Measurements from ENCODE around the gene ZNF654. TPM values are rescaled to one million over a fixed set of nuclear protein-coding genes. Genes with fewer than 3 reads are reported as not detected.

The ZNF654 gene
- total RNA-seq, 4 donors from 2014 or later, result 12.0 to 25.4 (median 13.3) TPM

DNA sequence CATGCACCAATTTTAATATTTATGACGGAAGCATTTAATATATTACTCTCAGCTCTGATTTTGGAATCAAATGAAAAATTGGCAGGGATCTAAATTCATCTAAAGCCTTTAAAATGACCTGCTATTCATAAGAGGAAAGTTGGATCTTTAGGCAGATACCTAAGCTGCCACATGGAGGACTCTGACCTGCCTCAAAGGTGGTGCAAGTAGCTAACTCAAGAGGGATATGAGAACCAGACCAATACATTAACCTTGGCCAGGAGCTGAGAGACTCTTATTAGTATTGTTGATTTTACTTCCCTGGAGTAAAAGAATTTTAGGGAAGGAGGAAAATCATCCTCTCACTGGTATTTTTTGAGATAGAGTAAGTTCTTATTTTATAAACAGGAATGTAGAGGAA, 17.7 kb downstream of the ZNF654 start:
- Histone ChIP-seq H3K9me3 (no peaks in the 10 kb centered on the region), H3K36me3 (no peaks in the 10 kb centered on the region), H3K27ac (no peak overlapping the region), H3K4me1 (peaks cover 0 to 32% (median 3%) of the 10 kb centered on the region in 3 donors), H3K4me3 (no peak overlapping the region), H3K27me3 (no peaks in the 10 kb centered on the region)
- WGBS, 2 donors (ENCODE audit: low coverage in 1 of 2), result 100% methylated on average over 1 of the region's 1 CpG
- ATAC-seq, result no peak
- TF ChIP-seq POLR2AphosphoS5 (IDR thresholded peaks at IDR 0.05) (no peak), EP300 (IDR thresholded peaks at IDR 0.05) (no peak), POLR2A (IDR thresholded peaks at IDR 0.05) (no peak)
- TF ChIP-seq, protein P1, sequence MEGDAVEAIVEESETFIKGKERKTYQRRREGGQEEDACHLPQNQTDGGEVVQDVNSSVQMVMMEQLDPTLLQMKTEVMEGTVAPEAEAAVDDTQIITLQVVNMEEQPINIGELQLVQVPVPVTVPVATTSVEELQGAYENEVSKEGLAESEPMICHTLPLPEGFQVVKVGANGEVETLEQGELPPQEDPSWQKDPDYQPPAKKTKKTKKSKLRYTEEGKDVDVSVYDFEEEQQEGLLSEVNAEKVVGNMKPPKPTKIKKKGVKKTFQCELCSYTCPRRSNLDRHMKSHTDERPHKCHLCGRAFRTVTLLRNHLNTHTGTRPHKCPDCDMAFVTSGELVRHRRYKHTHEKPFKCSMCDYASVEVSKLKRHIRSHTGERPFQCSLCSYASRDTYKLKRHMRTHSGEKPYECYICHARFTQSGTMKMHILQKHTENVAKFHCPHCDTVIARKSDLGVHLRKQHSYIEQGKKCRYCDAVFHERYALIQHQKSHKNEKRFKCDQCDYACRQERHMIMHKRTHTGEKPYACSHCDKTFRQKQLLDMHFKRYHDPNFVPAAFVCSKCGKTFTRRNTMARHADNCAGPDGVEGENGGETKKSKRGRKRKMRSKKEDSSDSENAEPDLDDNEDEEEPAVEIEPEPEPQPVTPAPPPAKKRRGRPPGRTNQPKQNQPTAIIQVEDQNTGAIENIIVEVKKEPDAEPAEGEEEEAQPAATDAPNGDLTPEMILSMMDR (IDR thresholded peaks at IDR 0.05), result no peak

DNA sequence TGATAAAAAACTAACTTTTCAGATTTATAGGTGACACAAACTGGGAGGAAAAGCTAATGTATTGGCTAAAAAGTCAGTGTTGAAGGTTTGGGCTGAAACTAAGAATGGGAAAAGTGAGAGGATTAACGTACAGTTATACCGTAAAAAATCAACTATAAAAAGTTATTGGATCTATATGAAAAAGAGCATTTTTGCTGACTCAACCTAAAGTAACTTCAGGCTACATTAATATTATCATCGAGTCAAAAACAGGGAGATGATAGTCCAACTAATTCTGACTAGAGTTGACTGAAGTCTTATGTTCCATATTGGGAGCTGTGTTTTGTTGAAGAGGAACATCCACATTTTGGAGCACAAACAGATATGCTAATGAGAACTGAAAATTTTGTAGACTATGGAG, 19.9 kb downstream of the ZNF654 start:
- Histone ChIP-seq H3K4me3 (no peak overlapping the region), H3K36me3 (no peaks in the 10 kb centered on the region), H3K27ac (no peak overlapping the region), H3K4me1 (peaks cover 0 to 31% (median 0%) of the 10 kb centered on the region in 3 donors), H3K9me3 (no peaks in the 10 kb centered on the region), H3K27me3 (no peaks in the 10 kb centered on the region)
- TF ChIP-seq POLR2AphosphoS5 (IDR thresholded peaks at IDR 0.05), result no peak
- TF ChIP-seq, protein P1 (IDR thresholded peaks at IDR 0.05), result no peak
- no peak for TF ChIP-seq EP300 (IDR thresholded peaks at IDR 0.05)
- no peak for TF ChIP-seq POLR2A (IDR thresholded peaks at IDR 0.05)
- ATAC-seq, result no peak
- 97 to 98% methylated on average over 3 of the region's 3 CpGs for whole genome bisulfite sequencing, 2 donors (ENCODE audit: low coverage in 1 of 2)

DNA sequence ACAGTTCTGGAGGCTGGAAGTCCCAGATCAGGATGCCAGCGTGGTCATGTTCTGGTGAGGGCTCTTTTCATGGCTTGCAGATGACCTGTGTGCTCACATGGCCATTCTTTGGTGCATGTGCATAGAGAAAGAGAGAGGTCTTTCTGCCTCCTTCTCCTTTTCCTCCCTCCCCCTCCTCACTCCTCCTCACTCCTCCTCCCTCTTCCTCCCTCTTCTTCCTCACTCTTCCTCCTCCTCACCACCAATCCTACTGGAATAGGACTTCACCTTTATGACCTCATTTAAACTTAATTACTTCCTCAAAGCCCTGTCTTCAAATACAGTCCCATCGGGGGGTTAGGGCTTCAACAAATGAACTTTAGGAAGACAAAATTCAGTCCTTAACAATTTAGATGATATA, 23.8 kb downstream of the ZNF654 start:
- Histone ChIP-seq H3K27ac (no peak overlapping the region), H3K4me3 (no peak overlapping the region), H3K27me3 (no peaks in the 10 kb centered on the region), H3K4me1 (peaks cover 0 to 16% (median 0%) of the 10 kb centered on the region in 3 donors), H3K36me3 (peaks cover 0 to 17% of the 10 kb centered on the region in 2 donors), H3K9me3 (no peaks in the 10 kb centered on the region)
- ATAC-seq, result no peak
- 89 to 100% methylated on average over 2 of the region's 2 CpGs for WGBS, 2 donors (ENCODE audit: low coverage in 1 of 2)
- TF ChIP-seq, protein P1 (IDR thresholded peaks at IDR 0.05), result no peak
- TF ChIP-seq EP300 (IDR thresholded peaks at IDR 0.05) (no peak), POLR2A (IDR thresholded peaks at IDR 0.05) (no peak)

DNA sequence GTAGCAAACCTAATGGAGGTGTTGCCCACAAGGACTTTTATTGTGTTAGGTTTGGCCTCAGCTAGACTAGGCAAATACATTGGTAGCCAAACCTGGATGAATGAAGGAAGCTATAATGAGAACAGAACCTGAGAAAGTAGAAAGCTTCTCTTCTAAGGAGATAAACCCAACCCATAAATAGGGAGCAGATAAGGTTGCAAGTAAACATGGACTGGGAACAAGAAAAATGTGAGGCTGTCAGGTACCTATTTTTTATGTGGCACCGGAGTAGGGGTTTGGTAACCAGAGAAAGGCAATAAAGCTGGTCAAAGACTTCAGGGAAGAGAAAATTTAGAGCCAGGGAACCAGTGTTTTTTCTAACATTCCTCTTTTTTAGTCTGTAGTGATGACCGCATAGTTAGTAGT, 25.0 kb downstream of the ZNF654 start:
- ATAC-seq, result no peak
- 87 to 100% methylated on average over 1 to 2 of the region's 2 CpGs for WGBS, 2 donors (ENCODE audit: low coverage in 1 of 2)

DNA sequence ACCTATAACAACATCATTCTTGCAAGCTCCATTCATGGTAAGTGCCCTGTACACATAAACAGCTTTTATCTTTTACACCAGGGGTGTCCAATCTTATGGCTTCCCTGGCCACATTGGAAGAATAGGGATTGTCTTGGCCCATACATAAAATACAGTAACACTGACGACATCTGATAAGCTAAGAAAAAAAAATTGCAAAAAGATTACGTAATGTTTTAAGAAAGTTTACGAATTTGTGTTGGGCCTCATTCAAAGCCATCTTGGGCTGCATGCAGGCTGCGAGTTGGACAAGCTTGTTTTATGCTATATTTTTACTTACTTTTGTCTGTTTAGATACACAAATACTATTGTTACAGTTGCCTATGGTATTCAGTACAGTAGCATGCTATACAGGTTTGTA, 31.6 kb downstream of the ZNF654 start:
- no peaks in the 10 kb centered on the region for H3K9me3 ChIP-seq
- H3K4me3 ChIP-seq, result no peak overlapping the region
- TF ChIP-seq EP300 (IDR thresholded peaks at IDR 0.05) (no peak), POLR2AphosphoS5 (IDR thresholded peaks at IDR 0.05) (no peak), POLR2A (IDR thresholded peaks at IDR 0.05) (no peak)
- TF ChIP-seq, protein P1 (IDR thresholded peaks at IDR 0.05), result no peak
- H3K27me3 ChIP-seq, result no peaks in the 10 kb centered on the region
- no peak overlapping the region for H3K27ac ChIP-seq
- ATAC-seq, result no peak
- peaks cover 0 to 31% of the 10 kb centered on the region in 2 donors for H3K36me3 ChIP-seq
- no peaks in the 10 kb centered on the region for H3K4me1 ChIP-seq
- 69 to 70% methylated on average over 4 of the region's 4 CpGs for WGBS, 2 donors (ENCODE audit: low coverage in 1 of 2)

More for the DNA sequence above, 25.0 kb downstream of the ZNF654 start:
- no peak for TF ChIP-seq POLR2A (IDR thresholded peaks at IDR 0.05)
- no peak for TF ChIP-seq EP300 (IDR thresholded peaks at IDR 0.05)
- TF ChIP-seq POLR2AphosphoS5 (IDR thresholded peaks at IDR 0.05), result no peak
- TF ChIP-seq, protein P1 (IDR thresholded peaks at IDR 0.05), result no peak
- H3K27ac ChIP-seq, result no peak overlapping the region
- peaks cover 0 to 16% (median 0%) of the 10 kb centered on the region in 3 donors for H3K4me1 ChIP-seq
- H3K9me3 ChIP-seq, result no peaks in the 10 kb centered on the region
- peaks cover 0 to 20% of the 10 kb centered on the region in 2 donors for H3K36me3 ChIP-seq
- no peaks in the 10 kb centered on the region for H3K27me3 ChIP-seq
- H3K4me3 ChIP-seq, result no peak overlapping the region

Data from gastroesophageal sphincter (tissue), 4 donors.